ENCODE data around the gene TMEM143. TPM values are rescaled to one million over a fixed set of nuclear protein-coding genes. Genes with fewer than 3 reads are reported as not detected.
A peak's percentile ranks its signal among the peaks of the same experiment; 100 is the strongest.

TMEM143 gene
- total and polyA plus RNA-seq, 10 of the 15 experiments (the other 5 are each of a cell fraction or from before 2014, with no cell fraction given): 1.5 to 19.5 (median 10.1) TPM

DNA sequence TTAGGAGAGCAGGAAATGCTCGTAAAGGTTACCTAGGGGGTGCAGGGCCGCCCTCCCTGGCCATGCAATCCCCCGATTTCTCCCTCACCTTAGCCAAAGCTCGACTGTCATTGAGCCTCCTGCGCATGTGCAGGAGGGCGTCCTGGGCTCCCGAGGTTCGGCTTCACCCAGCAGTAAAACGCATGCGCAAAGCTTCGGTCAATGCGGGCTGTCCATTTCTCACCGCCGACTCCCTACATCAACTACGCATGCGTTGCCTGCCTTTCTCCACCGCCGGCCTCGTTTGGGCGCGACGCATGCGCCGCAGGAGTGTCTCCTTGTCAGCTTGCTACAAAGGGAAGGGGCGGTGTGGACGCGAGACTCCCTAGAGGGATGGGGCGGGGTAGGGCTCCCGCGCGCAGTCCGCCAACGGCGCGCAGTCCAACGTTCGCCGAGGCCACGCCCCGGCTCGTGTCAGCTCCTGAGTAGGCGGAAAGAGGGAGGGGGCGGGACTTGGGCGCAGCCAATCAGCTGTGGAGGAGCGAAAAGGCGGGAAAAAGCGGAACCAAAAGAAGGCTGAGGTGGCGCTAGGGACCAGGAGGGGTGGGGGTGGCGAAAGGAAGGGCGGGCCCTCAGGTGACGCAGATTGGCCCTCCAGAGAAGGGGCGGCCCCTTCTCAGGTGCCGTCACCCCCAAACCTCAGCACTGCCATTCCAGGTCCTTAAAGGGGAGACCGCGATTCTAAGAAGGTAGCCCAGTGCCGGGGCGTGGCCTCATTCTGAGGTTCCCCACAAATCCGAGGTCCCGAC lies at the start of gene TMEM143, which contains the start of gene SYNGR4 (continued):
- peak; percentile 61 for TF ChIP-seq HCFC1 (IDR thresholded peaks at IDR 0.05; ENCODE audit: low read length)
- TF ChIP-seq SP1 (IDR thresholded peaks at IDR 0.05; ENCODE audit: low read depth, low read length): peak; percentile 83
- 0 out of 2 replicates have a peak, but pooled peaks have one; percentile 10 for TF ChIP-seq POLR2AphosphoS2 (IDR thresholded peaks at IDR 0.05; ENCODE audit: low read depth, low read length)
- TF ChIP-seq POU2F2 (IDR thresholded peaks at IDR 0.05; ENCODE audit: borderline replicate concordance, low read depth, low read length): 0 out of 3 replicates have a peak, but pooled peaks have one; percentile 19

DNA sequence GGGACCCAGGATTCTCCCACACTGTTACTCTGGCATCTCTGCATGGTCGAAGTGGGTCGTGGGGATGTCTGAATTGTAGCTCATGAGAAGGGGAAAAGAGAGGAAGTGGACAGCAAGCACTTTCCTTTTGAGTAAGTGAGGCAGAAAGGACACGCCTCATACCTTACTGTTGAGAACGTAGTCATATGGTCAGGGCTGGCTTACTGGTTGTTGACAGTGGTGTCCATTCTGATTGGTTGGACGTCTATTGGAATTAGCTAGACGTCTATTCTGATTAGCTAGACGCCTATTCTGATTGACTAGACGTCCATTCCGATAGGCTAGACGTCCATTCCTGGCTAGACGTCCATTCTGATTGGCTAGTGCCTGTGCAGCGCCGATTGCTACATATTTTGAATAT lies 42.1 kb upstream of the TMEM143 start:
- POLR2A ChIA-PET: interaction anchor here (0.6 kb wide), 1 partner anchor 1201 kb away, joined by 4 read pairs; no protein-coding TSS in a partner anchor
- FAIRE-seq: no peak
- no peaks in the 10 kb centered on the region for H3K79me2 ChIP-seq (ENCODE audit: control insufficient read depth, insufficient read depth, low read length)

More for the DNA sequence above, 42.1 kb upstream of the TMEM143 start:
- ChIA-PET CTCF (interaction anchor here (0.8 to 2.1 kb wide), 5 partner anchors 14 to 82 kb away, joined by 3 to 12 read pairs (median 3); partner anchors contain the start of gene KDELR1), SMC1A (ENCODE audit: uncharacterized antibody, unreplicated experiment) (interaction anchor here (0.6 to 0.9 kb wide), 2 partner anchors 8 to 42 kb away, joined by 3 to 4 read pairs; partner anchors contain the start of gene TMEM143), RAD21 (ENCODE audit: unreplicated experiment) (interaction anchor here (0.5 kb wide), 1 partner anchor 1057 kb away, joined by 5 read pairs; the partner anchor contains the start of gene DHX34)
- peak; percentile 77 for ATAC-seq
- H3K27me3 ChIP-seq (replicated peaks in 1 of 2; ENCODE audit: control insufficient read depth in 2 of 2, insufficient read depth in 2 of 2, low read length in 1 of 2): no peaks in the 10 kb centered on the region
- TF ChIP-seq IRF4 (IDR thresholded peaks at IDR 0.05; ENCODE audit: low read depth, low read length): peak; percentile 63; the same call in 1 of the 2 replicates
- peak; percentile 91 for TF ChIP-seq SPI1 (IDR thresholded peaks at IDR 0.05; ENCODE audit: borderline replicate concordance, insufficient read depth, low read depth, low read length)
- no peak for TF ChIP-seq ZBTB33 (IDR thresholded peaks at IDR 0.05)
- peak; percentile 79 for TF ChIP-seq JUNB (IDR thresholded peaks at IDR 0.05)
- 0 out of 2 replicates have a peak, but pooled peaks have one; percentile 17 for TF ChIP-seq CREB1 (IDR thresholded peaks at IDR 0.05; ENCODE audit: low read depth)
- no peak for TF ChIP-seq BRCA1 (IDR thresholded peaks at IDR 0.05; ENCODE audit: low read depth, low read length)
- TF ChIP-seq NFYB (IDR thresholded peaks at IDR 0.05; ENCODE audit: insufficient read depth, low read depth, low read length): peak; percentile 74
- no peak for TF ChIP-seq SKIL (IDR thresholded peaks at IDR 0.05; ENCODE audit: low read depth, poor library complexity, severe bottlenecking)
- TF ChIP-seq ZBED1 (IDR thresholded peaks at IDR 0.05; ENCODE audit: borderline replicate concordance): no peak
- peak; percentile 56 for TF ChIP-seq SP1 (IDR thresholded peaks at IDR 0.05; ENCODE audit: low read depth, low read length)
- 49% methylated on average over 13 of the region's 13 CpGs for WGBS (ENCODE audit: insufficient coverage, insufficient replicate concordance, low lambda C conversion rate, missing lambda C conversion rate)
- no peak overlapping the region for H3K4me3 ChIP-seq
- DNase-seq (ENCODE audit: low read depth, low spot score): no peak
- H4K20me1 ChIP-seq (ENCODE audit: control insufficient read depth, insufficient read depth): no peaks in the 10 kb centered on the region
- no peak overlapping the region for H3K27ac ChIP-seq (ENCODE audit: control insufficient read depth, insufficient read depth)
- H3K4me2 ChIP-seq (ENCODE audit: control insufficient read depth, insufficient read depth): no peak overlapping the region
- intact Hi-C loops (cut with micrococcal nuclease; ENCODE audit: unreplicated experiment): no loop called here
- BruUV-seq (replicated peaks): no TSS peak
- peaks cover 3% of the 10 kb centered on the region; the same call in 1 of the 2 replicates for H3K4me1 ChIP-seq (ENCODE audit: control insufficient read depth, insufficient read depth, low read length)
- H3K36me3 ChIP-seq (ENCODE audit: control insufficient read depth in 2 of 2, insufficient read depth in 2 of 2, low read length in 1 of 2): no peaks in the 10 kb centered on the region
- no peaks in the 10 kb centered on the region for H3K9me3 ChIP-seq (replicated peaks; ENCODE audit: control insufficient read depth, insufficient read depth, low read length)
- peak overlapping the region; percentile 66 for H2AFZ ChIP-seq (ENCODE audit: control insufficient read depth, low read depth, low read length)
- H3K9ac ChIP-seq (ENCODE audit: control insufficient read depth, insufficient read depth, low read length): no peak overlapping the region
- in situ Hi-C loops (cut with MboI): no loop called here

All from GM12878 (cell line).